GM19043 (cell line): ENCODE data around the gene RASA4.
"Not testable (repeated sequence)": the region's sequence is repeated elsewhere in the genome, so short reads cannot be mapped to it uniquely, and the experiment has no call there.

Source experiments
- ATAC-seq: cut with Tn5 transposase; IDR thresholded peaks from one replicate; pipeline ENCODE4 v1.9.1; 2021; ENCODE audit warnings: low read depth; ENCODE audit not compliant: unreplicated experiment

The RASA4 gene

DNA sequence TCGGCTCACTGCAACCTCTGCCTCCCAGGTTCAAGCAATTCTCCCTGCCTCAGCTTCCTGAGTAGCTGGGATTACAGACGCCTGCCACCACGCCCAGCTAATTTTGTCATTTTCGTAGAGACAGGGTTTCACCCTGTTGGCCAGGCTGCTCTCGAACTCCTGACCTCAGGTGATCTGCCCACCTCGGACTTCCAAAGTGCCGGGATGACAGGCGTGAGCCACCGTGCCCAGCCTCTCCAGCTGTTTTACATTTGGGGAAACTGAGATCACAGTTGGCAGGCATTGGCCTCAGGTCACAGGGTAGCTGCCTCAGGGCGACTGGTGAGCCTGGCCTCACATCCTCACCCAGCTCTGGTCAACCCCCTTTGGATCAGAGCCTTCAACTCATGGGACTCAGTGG, 6.8 kb downstream of the RASA4 start:
- ATAC-seq, result not testable (repeated sequence)

- ATAC-seq, result not testable (repeated sequence)
These were observed 9.7 kb downstream of the RASA4 start for GRCh38 chr7:102606848-102607247.

- not testable (repeated sequence) for ATAC-seq
These were observed 12.0 kb downstream of the RASA4 start for GRCh38 chr7:102604431-102605145.

DNA sequence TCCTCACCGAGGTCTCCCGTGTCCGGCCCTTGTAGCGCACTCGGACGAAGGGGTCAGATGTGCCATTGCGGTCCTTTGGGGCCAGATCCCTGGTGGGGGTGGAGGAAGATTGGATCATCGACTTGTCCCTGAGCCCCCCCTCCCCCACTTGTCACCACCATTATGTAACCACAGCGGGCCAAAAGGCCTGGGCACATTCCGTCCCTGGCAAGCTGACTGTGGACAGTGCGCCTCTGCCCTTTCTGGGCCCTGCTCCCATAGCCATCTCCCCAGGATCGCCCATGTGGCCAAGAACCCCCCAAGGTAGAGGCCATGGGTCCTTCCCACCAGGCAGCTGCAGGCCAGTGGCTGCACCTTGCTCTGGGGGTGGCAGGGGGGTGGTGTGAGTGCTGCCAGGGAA, 14.2 kb downstream of the RASA4 start:
- not testable (repeated sequence) for ATAC-seq

GRCh38 chr7:102599699-102600098, 16.9 kb downstream of the RASA4 start:
- ATAC-seq, result not testable (repeated sequence)

GRCh38 chr7:102596036-102596435, 20.5 kb downstream of the RASA4 start:
- ATAC-seq, result not testable (repeated sequence)

- peak; percentile 58 for ATAC-seq
These were observed 22.8 kb downstream of the RASA4 start for GRCh38 chr7:102593637-102594334.

DNA sequence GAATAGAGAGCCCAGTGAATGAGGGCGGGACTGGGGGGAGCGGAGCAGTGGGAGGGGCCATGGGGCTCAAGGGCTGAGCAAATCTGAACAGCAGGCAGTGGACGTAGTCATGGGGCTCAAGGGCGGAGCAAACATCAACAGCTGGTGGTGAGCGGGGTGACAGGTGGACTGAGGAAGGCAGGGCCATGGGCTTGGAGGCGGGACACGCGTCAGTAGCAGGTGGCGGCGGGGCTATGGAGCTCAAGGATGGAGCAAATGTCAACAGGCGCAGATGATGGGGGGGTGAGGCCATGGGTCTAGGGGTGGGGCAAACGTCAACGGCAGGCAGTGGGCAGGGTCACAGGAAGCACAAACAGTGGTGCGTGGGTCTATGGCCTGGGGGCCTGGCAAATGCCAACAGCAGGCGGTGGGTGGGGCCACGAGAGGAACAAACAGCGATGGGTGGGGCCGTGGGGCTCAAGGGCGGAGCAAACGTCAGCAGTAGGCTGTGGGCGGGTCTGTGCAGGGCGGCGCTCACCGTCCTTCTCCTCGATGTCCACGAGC, 24.0 kb downstream of the RASA4 start:
- ATAC-seq, result peak; percentile 45

DNA sequence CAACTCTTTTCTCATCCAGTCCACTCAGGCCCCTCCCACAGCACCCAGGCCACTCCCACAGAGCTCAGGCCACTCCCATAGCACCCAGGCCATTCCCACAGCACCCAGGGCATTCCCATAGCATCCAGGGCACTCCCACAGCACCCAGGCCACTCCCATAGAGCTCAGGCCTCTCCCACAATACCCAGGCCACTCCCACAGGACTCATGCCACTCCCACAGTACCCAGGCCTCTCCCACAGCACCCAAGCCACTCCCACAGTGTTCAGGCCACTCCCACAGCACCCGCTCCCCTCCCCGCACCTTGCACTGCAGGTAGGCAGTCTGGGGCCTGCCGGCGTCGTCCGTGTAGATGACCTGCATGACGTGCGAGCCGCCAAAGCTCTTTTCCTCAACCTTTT, 26.7 kb downstream of the RASA4 start:
- ATAC-seq, result not testable (repeated sequence)

- not testable (repeated sequence) for ATAC-seq
These were observed 33.1 kb downstream of the RASA4 start for GRCh38 chr7:102583495-102583894.

- ATAC-seq, result not testable (repeated sequence)
These were observed 34.8 kb downstream of the RASA4 start for GRCh38 chr7:102581722-102582121.

DNA sequence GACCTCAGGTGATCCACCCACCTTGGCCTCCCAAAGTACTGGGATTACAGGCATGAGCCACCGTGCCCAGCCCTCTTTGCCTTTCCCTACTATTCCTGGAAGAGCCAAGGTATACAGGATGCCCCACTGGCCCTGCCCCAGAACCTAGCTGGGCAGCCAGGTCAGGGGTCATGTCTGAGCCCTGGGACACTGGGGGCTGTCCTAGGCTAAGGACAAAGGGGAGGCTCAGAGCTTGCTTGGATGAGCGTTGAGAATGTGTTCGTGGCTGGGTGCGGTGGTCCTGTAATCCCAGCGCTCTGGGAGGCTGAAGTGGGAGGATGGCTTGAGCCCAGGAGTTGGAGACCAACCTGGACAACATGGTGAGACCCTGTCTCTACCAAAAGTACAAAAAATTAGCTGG, 38.1 kb downstream of the RASA4 start:
- ATAC-seq, result not testable (repeated sequence)

DNA sequence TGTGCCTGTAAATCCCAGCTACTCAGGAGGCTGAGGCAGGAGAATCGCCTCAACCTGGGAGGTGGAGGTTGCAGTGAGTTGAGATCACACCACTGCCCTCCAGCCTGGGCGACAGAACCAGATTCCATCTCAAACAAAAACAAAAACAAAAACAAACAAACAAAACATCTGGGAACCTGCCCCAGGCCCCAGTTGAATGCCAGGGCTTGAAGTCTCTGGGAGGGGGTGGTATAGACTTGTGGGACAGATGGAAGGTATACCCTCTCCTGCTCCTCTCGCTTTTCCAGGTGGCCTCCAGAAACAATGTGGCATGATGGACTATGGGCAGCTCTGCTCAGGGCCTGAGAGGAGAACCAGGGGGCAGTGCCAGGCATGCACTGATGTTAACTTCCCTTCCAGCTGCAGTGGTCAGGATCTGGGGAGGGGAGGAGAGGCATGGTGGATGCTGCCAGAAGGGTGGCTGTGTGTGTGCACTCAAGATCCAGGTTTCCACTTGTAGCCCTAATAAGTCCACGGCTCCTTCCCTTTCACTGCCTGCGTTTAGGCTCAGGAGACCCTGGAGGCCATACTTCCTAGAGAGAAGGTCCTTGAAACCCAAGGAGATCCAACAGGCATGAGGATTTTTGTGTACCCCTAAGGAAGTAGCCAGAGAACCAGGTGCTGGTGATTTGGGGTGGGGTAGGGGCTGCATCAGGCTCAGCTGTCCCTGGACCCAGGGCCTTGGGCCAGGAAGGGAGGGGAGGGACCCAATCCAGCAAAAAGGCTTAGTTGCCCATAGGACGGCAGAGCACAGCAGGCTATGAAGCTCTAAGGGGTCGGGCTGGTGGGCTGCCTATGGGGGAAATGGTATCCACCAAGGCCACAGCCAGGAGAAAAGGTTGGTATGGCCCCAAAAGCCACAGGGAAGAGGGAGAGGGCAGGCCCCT, 39.0 kb downstream of the RASA4 start:
- ATAC-seq, result not testable (repeated sequence)

DNA sequence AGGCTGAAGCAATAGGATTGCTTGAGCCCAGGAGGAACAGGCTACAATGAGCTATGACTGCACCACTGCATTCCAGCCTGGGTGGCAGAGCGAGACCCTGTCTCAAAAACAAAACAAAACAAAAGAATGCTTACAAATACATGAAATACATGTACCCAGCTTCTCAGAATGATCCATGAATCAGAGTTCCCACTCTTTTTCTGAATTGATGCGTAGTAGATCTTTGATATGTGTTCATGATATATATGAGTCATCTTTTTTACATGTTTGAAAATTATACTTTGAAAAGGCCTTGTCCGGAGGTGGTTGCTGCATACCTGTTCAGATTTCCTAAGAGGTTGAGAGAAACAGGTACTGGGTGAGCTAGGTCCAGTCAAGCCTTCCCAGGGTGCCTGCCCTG, 40.2 kb downstream of the RASA4 start:
- not testable (repeated sequence) for ATAC-seq

DNA sequence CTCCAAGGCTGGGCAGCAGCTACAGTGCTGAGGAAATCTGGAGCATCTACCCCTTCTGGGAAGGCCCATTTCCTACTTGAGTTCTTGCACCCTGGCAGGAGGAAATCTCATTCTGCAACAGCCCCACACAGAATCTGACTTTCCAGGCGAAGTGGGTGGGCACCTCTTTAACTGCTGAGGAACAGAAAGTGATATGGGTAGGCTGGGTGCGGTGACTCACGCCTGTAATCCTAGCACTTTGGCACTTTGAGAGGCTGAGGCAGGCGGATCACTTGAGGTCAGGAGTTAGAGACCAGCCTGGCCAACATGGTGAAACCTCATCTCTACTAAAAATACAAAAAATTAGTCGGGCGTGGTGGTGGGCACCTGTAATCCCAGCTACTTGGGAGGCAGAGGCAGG, 41.9 kb downstream of the RASA4 start:
- ATAC-seq, result not testable (repeated sequence)

GRCh38 chr7:102572261-102573239, 44.0 kb downstream of the RASA4 start, which contains the start of gene POLR2J3:
POLR2J3 (minus strand) TSS chr7:102572583; CDS start chr7:102572521, 62 bp downstream.
- ATAC-seq, result peak; percentile 93

DNA sequence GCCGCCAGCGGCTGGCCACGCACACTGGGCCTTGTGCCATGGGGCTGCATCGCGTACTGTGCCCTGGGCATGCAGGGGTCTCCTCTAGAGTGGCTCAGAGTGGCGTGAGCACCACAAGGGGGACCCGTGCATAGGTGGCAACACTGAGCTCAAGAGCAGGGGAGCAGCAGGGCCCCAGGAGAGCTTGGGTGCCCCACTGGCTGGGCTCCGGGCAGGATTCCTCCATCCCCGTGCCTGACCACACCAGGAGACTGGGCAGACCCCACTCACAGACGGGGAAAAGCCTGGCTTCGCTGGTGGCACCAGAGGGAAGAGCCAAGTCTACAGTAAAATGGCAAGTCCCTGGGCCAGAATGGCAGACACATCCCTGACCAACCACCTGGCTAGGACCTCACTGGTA, 47.9 kb downstream of the RASA4 start:
- ATAC-seq, result not testable (repeated sequence)

GRCh38 chr7:102550808-102551422, 65.6 kb downstream of the RASA4 start, which contains the start of gene SPDYE2:
SPDYE2 (plus strand) TSS chr7:102551226; CDS start chr7:102553256, 2,030 bp downstream.
- not testable (repeated sequence) for ATAC-seq

DNA sequence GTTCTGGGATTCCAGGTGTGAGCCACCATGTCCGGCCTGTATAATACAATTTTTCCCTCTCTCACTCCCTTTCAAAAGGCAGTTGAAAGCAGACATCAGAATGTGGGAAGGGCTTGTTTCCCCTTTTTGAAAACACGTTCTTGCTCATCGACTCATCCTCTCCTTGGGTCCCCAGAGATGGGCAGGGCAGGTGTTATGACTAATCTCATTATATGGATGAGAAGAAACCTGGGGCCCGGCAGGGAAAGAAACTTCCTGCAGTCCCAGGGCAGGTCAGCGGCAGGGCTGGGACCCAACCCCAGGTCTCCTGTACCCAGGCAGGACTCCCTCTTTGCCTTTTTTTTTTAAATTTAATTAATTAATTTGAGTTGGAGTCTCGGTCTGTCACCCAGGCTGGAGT, 70.2 kb downstream of the RASA4 start:
- ATAC-seq, result peak; percentile 83
